IMR-90 (cell line): ENCODE measurements around the gene LLGL2. TPM values are rescaled to one million over a fixed set of nuclear protein-coding genes. Genes with fewer than 3 reads are reported as not detected.

ENCODE experiments used
- ATAC-seq: fragments of 200-7000 bp; cut with Tn5 transposase; 2 replicates; pipeline ENCODE4 v1.9.1; 2020; ENCODE audit warnings: low read depth, mild to moderate bottlenecking, moderate library complexity
- BruUV-seq: library from RNA; stranded (reverse); fragments of 400-500 nt; replicated peaks from 2 replicates; lab custom pipeline; 2021; lab: Mats Ljungman, UMichigan
- CTCF ChIA-PET: fragments of 300-600 bp; formaldehyde crosslinking; extraction: SDS; loops from one replicate; lab custom pipeline; 2021; ENCODE audit warnings: antibody characterized with exemption; lab: Yijun Ruan, JAX
- POLR2A ChIA-PET: fragments of 300-600 bp; sonication (Branson Sonifier 250); formaldehyde crosslinking; loops from one replicate; lab custom pipeline; 2022; ENCODE audit warnings: antibody characterized with exemption; ENCODE audit not compliant: unreplicated experiment; lab: Charles Lee
- DNase-seq: peaks from one replicate; pipeline ENCODE4 v3.0.0; 2013
- H2AFZ ChIP-seq: replicated peaks from 2 replicates; pipeline ENCODE3; 2013; ENCODE audit warnings: low read length, mild to moderate bottlenecking; ENCODE audit not compliant: poor library complexity
- H2AK5ac ChIP-seq: 2 replicates; pipeline ENCODE4 v1.6.1; 2013; ENCODE audit warnings: low read depth, low read length, inconsistent platforms
- H2AK9ac ChIP-seq: replicated peaks from 2 replicates; pipeline ENCODE3; 2013; ENCODE audit warnings: mild to moderate bottlenecking, low read depth, low read length, moderate library complexity; ENCODE audit not compliant: poor library complexity
- H2BK120ac ChIP-seq: 2 replicates; pipeline ENCODE4 v1.6.1; 2013; ENCODE audit warnings: low read depth, low read length, inconsistent platforms
- H2BK15ac ChIP-seq: 3 replicates; pipeline ENCODE4 v1.6.1; 2013; ENCODE audit warnings: low read depth, low read length, inconsistent platforms
- H2BK20ac ChIP-seq: 2 replicates; pipeline ENCODE4 v1.6.1; 2013; ENCODE audit warnings: low read depth, mild to moderate bottlenecking, inconsistent platforms, low read length, moderate library complexity
- H2BK5ac ChIP-seq: 2 replicates; pipeline ENCODE4 v1.6.1; 2013; ENCODE audit warnings: mild to moderate bottlenecking, low read depth, low read length, inconsistent platforms; ENCODE audit not compliant: poor library complexity, severe bottlenecking
- H3K14ac ChIP-seq: replicated peaks from 2 replicates; pipeline ENCODE4 v1.6.1; 2013; ENCODE audit warnings: low read depth, low read length, inconsistent platforms
- H3K18ac ChIP-seq: 2 replicates; pipeline ENCODE4 v1.6.1; 2013; ENCODE audit warnings: low read depth, low read length, control low read depth
- H3K23ac ChIP-seq: 2 replicates; pipeline ENCODE4 v1.6.1; 2013; ENCODE audit warnings: low read depth, low read length, inconsistent platforms
- H3K27ac ChIP-seq: 2 replicates; pipeline ENCODE4 v1.5.1; 2013; ENCODE audit warnings: mild to moderate bottlenecking, control low read depth, low read length; ENCODE audit not compliant: insufficient read depth
- H3K27me3 ChIP-seq: 2 replicates; pipeline ENCODE4 v1.6.1; 2013; ENCODE audit warnings: low read length; ENCODE audit not compliant: control insufficient read depth, insufficient read depth
- H3K36me3 ChIP-seq: 2 replicates; pipeline ENCODE4 v1.6.1; 2013; ENCODE audit warnings: low read length, mixed read lengths; ENCODE audit not compliant: control insufficient read depth, insufficient read depth
- H3K4ac ChIP-seq: 2 replicates; pipeline ENCODE4 v1.6.1; 2013; ENCODE audit warnings: low read depth, low read length, inconsistent platforms
- H3K4me1 ChIP-seq: 2 replicates; pipeline ENCODE4 v1.6.1; 2013; ENCODE audit warnings: low read length, mixed read lengths; ENCODE audit not compliant: control insufficient read depth, insufficient read depth
- H3K4me2 ChIP-seq: 2 replicates; pipeline ENCODE4 v1.6.1; 2013; ENCODE audit warnings: low read depth, mild to moderate bottlenecking, control low read depth, low read length, moderate library complexity
- H3K4me3 ChIP-seq: 2 replicates; pipeline ENCODE4 v1.5.1; 2013; ENCODE audit warnings: low read depth, mild to moderate bottlenecking, control low read depth, low read length, moderate library complexity; ENCODE audit not compliant: insufficient read depth
- H3K56ac ChIP-seq: 2 replicates; pipeline ENCODE4 v1.6.1; 2013; ENCODE audit warnings: low read length, inconsistent platforms; ENCODE audit not compliant: insufficient read depth; ENCODE audit errors: extremely low read depth
- H3K79me1 ChIP-seq, 2 experiments: 2 replicates each; pipeline ENCODE4 v1.6.1; 2013; ENCODE audit warnings: low read length in 2 of 2, inconsistent platforms in 1 of 2, low read depth in 1 of 2
- H3K9ac ChIP-seq: 2 replicates; pipeline ENCODE4 v1.6.1; 2013; ENCODE audit warnings: low read depth, low read length, control low read depth
- H3K9me1 ChIP-seq: 2 replicates; pipeline ENCODE4 v1.6.1; 2013; ENCODE audit warnings: low read length, inconsistent platforms; ENCODE audit not compliant: insufficient read depth
- H3K9me3 ChIP-seq: 2 replicates; pipeline ENCODE4 v1.6.1; 2013; ENCODE audit warnings: low read length; ENCODE audit not compliant: control insufficient read depth, insufficient read depth
- H4K20me1 ChIP-seq: 2 replicates; pipeline ENCODE4 v1.6.1; 2013; ENCODE audit warnings: low read length, inconsistent platforms; ENCODE audit not compliant: insufficient read depth
- H4K5ac ChIP-seq: 2 replicates; pipeline ENCODE4 v1.6.1; 2013; ENCODE audit warnings: mild to moderate bottlenecking, low read depth, low read length, control low read depth
- H4K8ac ChIP-seq, 2 experiments: 2 replicates each; pipeline ENCODE4 v1.6.1; 2013; ENCODE audit warnings: low read depth in 2 of 2, low read length in 2 of 2, control low read depth in 1 of 2, inconsistent platforms in 1 of 2
- H4K91ac ChIP-seq: 2 replicates; pipeline ENCODE4 v1.6.1; 2013; ENCODE audit warnings: low read depth, low read length, inconsistent platforms; ENCODE audit not compliant: insufficient read depth
- CTCF ChIP-seq: conservative IDR thresholded peaks from 2 replicates; pipeline ENCODE4 v1.5.1; 2012; ENCODE audit warnings: mild to moderate bottlenecking, low read depth, low read length, improper control_type of control experiment
- ELK1 ChIP-seq: fragments of 150-350 bp; IDR thresholded peaks from 2 replicates; pipeline ENCODE4 v1.6.1; 2016; ENCODE audit warnings: low read depth, mild to moderate bottlenecking, low read length, moderate library complexity, borderline replicate concordance
- FOS ChIP-seq: fragments of 150-350 bp; IDR thresholded peaks from 2 replicates; pipeline ENCODE4 v1.6.1; 2016; ENCODE audit warnings: low read depth, low read length
- MAZ ChIP-seq: IDR thresholded peaks from 2 replicates; pipeline ENCODE4 v1.6.1; 2012; ENCODE audit warnings: low read depth, mild to moderate bottlenecking, low read length, improper control_type of control experiment, moderate library complexity, borderline replicate concordance
- MXI1 ChIP-seq: IDR thresholded peaks from 2 replicates; pipeline ENCODE4 v1.6.1; 2012; ENCODE audit warnings: low read depth, mild to moderate bottlenecking, low read length, moderate library complexity, borderline replicate concordance
- POLR2A ChIP-seq: IDR thresholded peaks from 2 replicates; pipeline ENCODE4 v1.6.1; 2012; ENCODE audit warnings: mild to moderate bottlenecking, low read depth, low read length
- WGBS, 2 experiments: methylation state at CpG; one replicate each; pipeline versions ENCODE4 v1.1.5 to v1.1.7; 2013; ENCODE audit warnings: missing lambda C conversion rate in 2 of 2; ENCODE audit not compliant: insufficient read length in 1 of 2; ENCODE audit errors: extremely low coverage in 2 of 2; 5-methylcytosine and 5-hydroxymethylcytosine counted together
- dilution Hi-C: fragments of 300-500 bp; cut with HindIII; formaldehyde crosslinking; loops from one replicate; pipeline ENCODE4 v1.14.3; 2018; ENCODE audit warnings: low sequenced_read_pairs; ENCODE audit not compliant: unreplicated experiment
- in situ Hi-C: fragments of 300-500 bp; cut with MboI; formaldehyde crosslinking; loops from 3 replicates; pipeline ENCODE4 v1.14.3; 2019; ENCODE audit warnings: low sequenced_read_pairs, inconsistent platforms, mixed read lengths
- intact Hi-C: fragments of 100-400 bp; cut with micrococcal nuclease; formaldehyde crosslinking; loops from 2 replicates; pipeline ENCODE4 v1.10.0; 2022
- polyA plus RNA-seq, 3 experiments: library from polyadenylated mRNA; depleted of rRNA; stranded (reverse); fragments of >200 nt; gene quantifications; 2 replicates each; pipeline ENCODE4 v1.2.3, GENCODE V29; 2012; ENCODE audit warnings: low replicate concordance in 1 of 3
- total RNA-seq: library from RNA; depleted of rRNA; stranded (reverse); fragments of >200 nt; gene quantifications from 2 replicates; pipeline ENCODE4 v1.2.3, GENCODE V29; 2012

LLGL2 gene
- total and polyA plus RNA-seq, 2 of the 4 experiments (the other 2 are of a cell fraction) = 0.54 to 0.72 TPM

GRCh38 chr17:75555679-75556153 is 30.2 kb downstream of the LLGL2 start:
- no peak overlapping the region for H3K4me2 ChIP-seq
- H3K9ac ChIP-seq = no peak overlapping the region
- H4K91ac ChIP-seq = no peak overlapping the region
- H3K36me3 ChIP-seq = no peaks in the 10 kb centered on the region
- H2BK120ac ChIP-seq = no peak overlapping the region
- H2BK5ac ChIP-seq = no peak overlapping the region
- POLR2A ChIA-PET = no interaction called here
- WGBS, 2 experiments = 92% methylated on average over 12 of the region's 21 CpGs; no CpG with 5 or more reads in 1 of the 2 experiments
- no peak overlapping the region for H2AFZ ChIP-seq
- intact Hi-C loops (no loop called here), in situ Hi-C loops (no loop called here), dilution Hi-C loops (no loop called here)
- DNase-seq (no peak), ATAC-seq (no peak)
- BruUV-seq = no TSS peak
- CTCF ChIA-PET = no interaction called here
- no peak overlapping the region for H2BK15ac ChIP-seq
- H3K18ac ChIP-seq = no peak overlapping the region
- H3K56ac ChIP-seq = no peak overlapping the region
- no peak overlapping the region for H3K14ac ChIP-seq
- H3K9me3 ChIP-seq = no peaks in the 10 kb centered on the region
- no peak for TF ChIP-seq MAZ
- no peak for TF ChIP-seq ELK1
- TF ChIP-seq MXI1 = no peak
- no peak for TF ChIP-seq CTCF
- TF ChIP-seq FOS = no peak
- no peak for TF ChIP-seq POLR2A
- no peak overlapping the region for H3K23ac ChIP-seq
- no peak overlapping the region for H4K8ac ChIP-seq
- peaks cover 11% of the 10 kb centered on the region for H3K4me1 ChIP-seq
- H4K20me1 ChIP-seq = no peaks in the 10 kb centered on the region
- H3K27me3 ChIP-seq = no peaks in the 10 kb centered on the region
- no peak overlapping the region for H2AK9ac ChIP-seq
- no peak overlapping the region for H3K27ac ChIP-seq
- H3K79me1 ChIP-seq = no peaks in the 10 kb centered on the region
- H2BK20ac ChIP-seq = no peak overlapping the region
- peaks cover 11% of the 10 kb centered on the region; the same call in 1 of the 2 replicates for H3K9me1 ChIP-seq
- no peak overlapping the region for H3K4ac ChIP-seq
- no peak overlapping the region for H3K4me3 ChIP-seq
- H2AK5ac ChIP-seq = no peak overlapping the region
- H4K5ac ChIP-seq = no peak overlapping the region
